ENCODE data around the gene SCRN3.

The SCRN3 gene

GRCh38 chr2:174442546-174443510, 47.3 kb downstream of the SCRN3 start:
- no peak for TF ChIP-seq CTCF (IDR thresholded peaks at IDR 0.05; ENCODE audit: low read depth, low read length)
- DNase-seq (ENCODE audit: extremely low read depth, low read depth): peak; percentile 34

GRCh38 chr2:174444761-174445160, 49.2 kb downstream of the SCRN3 start:
- TF ChIP-seq CTCF (IDR thresholded peaks at IDR 0.05; ENCODE audit: low read depth, low read length): no peak
- DNase-seq (ENCODE audit: extremely low read depth, low read depth): no peak

GRCh38 chr2:174445248-174445647, 49.7 kb downstream of the SCRN3 start:
- no peak for DNase-seq (ENCODE audit: extremely low read depth, low read depth)
- no peak for TF ChIP-seq CTCF (IDR thresholded peaks at IDR 0.05; ENCODE audit: low read depth, low read length)

GRCh38 chr2:174446531-174446930, 51.0 kb downstream of the SCRN3 start:
- no peak for DNase-seq (ENCODE audit: extremely low read depth, low read depth)
- TF ChIP-seq CTCF (IDR thresholded peaks at IDR 0.05; ENCODE audit: low read depth, low read length): no peak

GRCh38 chr2:174449033-174449432, 53.5 kb downstream of the SCRN3 start:
- TF ChIP-seq CTCF (IDR thresholded peaks at IDR 0.05; ENCODE audit: low read depth, low read length): no peak
- no peak for DNase-seq (ENCODE audit: extremely low read depth, low read depth)

GRCh38 chr2:174450021-174450816, 54.7 kb downstream of the SCRN3 start:
- TF ChIP-seq CTCF (IDR thresholded peaks at IDR 0.05; ENCODE audit: low read depth, low read length): no peak
- DNase-seq (ENCODE audit: extremely low read depth, low read depth): no peak

- DNase-seq (ENCODE audit: extremely low read depth, low read depth): no peak
- no peak for TF ChIP-seq CTCF (IDR thresholded peaks at IDR 0.05; ENCODE audit: low read depth, low read length)
Observed at GRCh38 chr2:174454566-174454965, 59.0 kb downstream of the SCRN3 start.
